ENCODE results near the gene SPATS2L.
A peak's percentile ranks its signal among the peaks of the same experiment; 100 is the strongest.

The SPATS2L gene

GRCh38 chr2:200348897-200349563, 42.5 kb downstream of the SPATS2L start:
- no peak for DNase-seq

- no peak for DNase-seq
These were observed 43.4 kb downstream of the SPATS2L start for GRCh38 chr2:200349868-200350267.

- no peak for DNase-seq
These were observed 44.4 kb downstream of the SPATS2L start for GRCh38 chr2:200350850-200351285.

- no peak for DNase-seq
These were observed 45.3 kb downstream of the SPATS2L start for GRCh38 chr2:200351815-200352214.

GRCh38 chr2:200352636-200353035, 46.1 kb downstream of the SPATS2L start:
- DNase-seq: no peak

- DNase-seq: no peak
These were observed 46.6 kb downstream of the SPATS2L start for GRCh38 chr2:200353120-200353519.

GRCh38 chr2:200353874-200354273, 47.4 kb downstream of the SPATS2L start:
- DNase-seq: no peak

GRCh38 chr2:200354833-200355751, 48.6 kb downstream of the SPATS2L start:
- DNase-seq: no peak

GRCh38 chr2:200356321-200356720, 49.8 kb downstream of the SPATS2L start:
- DNase-seq: no peak

- DNase-seq: no peak
These were observed 50.4 kb downstream of the SPATS2L start for GRCh38 chr2:200356857-200357384.

GRCh38 chr2:200357845-200358244, 51.4 kb downstream of the SPATS2L start:
- DNase-seq: no peak

- DNase-seq: no peak
These were observed 53.1 kb downstream of the SPATS2L start for GRCh38 chr2:200359552-200359951.

GRCh38 chr2:200360364-200360763, 53.9 kb downstream of the SPATS2L start:
- DNase-seq: no peak

- no peak for DNase-seq
These were observed 55.9 kb downstream of the SPATS2L start for GRCh38 chr2:200362202-200362917.

- no peak for DNase-seq
These were observed 56.8 kb downstream of the SPATS2L start for GRCh38 chr2:200363279-200363678.

- DNase-seq: no peak
These were observed 57.6 kb downstream of the SPATS2L start for GRCh38 chr2:200364142-200364541.

GRCh38 chr2:200364620-200365019, 58.1 kb downstream of the SPATS2L start:
- DNase-seq: no peak

GRCh38 chr2:200365209-200365608, 58.7 kb downstream of the SPATS2L start:
- DNase-seq: peak in 1 of 51 donors; percentile 14

- peak in 1 of 51 donors; percentile 7 for DNase-seq
These were observed 60.7 kb downstream of the SPATS2L start for GRCh38 chr2:200367155-200367554.

- DNase-seq: no peak
These were observed 63.4 kb downstream of the SPATS2L start for GRCh38 chr2:200369886-200370285.

- no peak for DNase-seq
These were observed 66.7 kb downstream of the SPATS2L start for GRCh38 chr2:200373231-200373630.

- no peak for DNase-seq
These were observed 67.5 kb downstream of the SPATS2L start for GRCh38 chr2:200373973-200374416.
